Natural killer cell treated with Interleukin-12 subunit alpha and Interleukin-12 subunit beta and Interleukin-15 and Interleukin-18, amount 100 ng/mL, for 72 hours (primary cell): ENCODE data around the gene VPS35L. TPM values are rescaled to one million over a fixed set of nuclear protein-coding genes. Genes with fewer than 3 reads are reported as not detected.

Experiments
- ATAC-seq, 2 donors: fragments of 150-1000 bp; cut with Tn5 transposase in 1 of 2; sonication (Bioruptor Pico), chemical (Tn5 transposase) in 1 of 2; 2 replicates each; pipeline ENCODE4 v1.10.0; 2021
- DNase-seq: peaks from one replicate; pipeline ENCODE4 v3.0.0; 2022; ENCODE audit warnings: low spot score
- H3K27ac Mint-ChIP-seq, 2 donors: 1 replicate in 1 of 2; 2 replicates in 1 of 2; pipeline ENCODE4 v1.8.0; 2022; ENCODE audit warnings: mixed read lengths in 2 of 2, mild to moderate bottlenecking in 1 of 2, moderate library complexity in 1 of 2
- H3K27me3 Mint-ChIP-seq, 2 donors: 1 replicate in 1 of 2; 2 replicates in 1 of 2; pipeline ENCODE4 v1.8.0; 2022; ENCODE audit warnings: mixed read lengths in 2 of 2
- H3K36me3 Mint-ChIP-seq: one replicate; pipeline ENCODE4 v1.8.0; 2022; ENCODE audit warnings: mixed read lengths
- H3K4me1 Mint-ChIP-seq, 2 donors: 1 replicate in 1 of 2; 2 replicates in 1 of 2; pipeline ENCODE4 v1.8.0; 2022; ENCODE audit warnings: low read depth in 2 of 2, mixed read lengths in 2 of 2, mild to moderate bottlenecking in 1 of 2
- H3K4me3 Mint-ChIP-seq: one replicate; pipeline ENCODE4 v1.8.0; 2022; ENCODE audit warnings: mixed read lengths
- H3K9me3 Mint-ChIP-seq: 2 replicates; pipeline ENCODE4 v1.8.0; 2022; ENCODE audit warnings: mixed read lengths
- total RNA-seq, 2 donors: library from RNA; stranded (reverse); gene quantifications; one replicate each; pipeline ENCODE4 v1.2.3, GENCODE V29; 2022

The VPS35L gene
- total RNA-seq, 2 donors from 2014 or later: 41.1 to 52.6 TPM

GRCh38 chr16:19589771-19590302 is 34.3 kb downstream of the VPS35L start:
- no peaks in the 10 kb centered on the region for H3K4me1 Mint-ChIP-seq
- no peak overlapping the region for H3K27ac Mint-ChIP-seq
- no peaks in the 10 kb centered on the region for H3K9me3 Mint-ChIP-seq
- H3K27me3 Mint-ChIP-seq: no peaks in the 10 kb centered on the region
- ATAC-seq: no peak
- no peaks in the 10 kb centered on the region for H3K36me3 Mint-ChIP-seq
- DNase-seq: no peak
- no peak overlapping the region for H3K4me3 Mint-ChIP-seq

- Mint-ChIP-seq H3K27ac (no peak overlapping the region), H3K4me3 (no peak overlapping the region), H3K4me1 (no peaks in the 10 kb centered on the region), H3K27me3 (no peaks in the 10 kb centered on the region), H3K36me3 (no peaks in the 10 kb centered on the region), H3K9me3 (no peaks in the 10 kb centered on the region)
- DNase-seq (no peak), ATAC-seq (no peak)
These were observed 39.7 kb downstream of the VPS35L start for GRCh38 chr16:19595043-19595767.

GRCh38 chr16:19598805-19599510 is 43.5 kb downstream of the VPS35L start:
- H3K36me3 Mint-ChIP-seq: no peaks in the 10 kb centered on the region
- H3K27me3 Mint-ChIP-seq: no peaks in the 10 kb centered on the region
- ATAC-seq: no peak

GRCh38 chr16:19599968-19600716 is 44.6 kb downstream of the VPS35L start:
- no peaks in the 10 kb centered on the region for H3K9me3 Mint-ChIP-seq
- H3K36me3 Mint-ChIP-seq: no peaks in the 10 kb centered on the region
- H3K4me1 Mint-ChIP-seq: no peaks in the 10 kb centered on the region
- ATAC-seq (no peak), DNase-seq (no peak)
- no peak overlapping the region for H3K4me3 Mint-ChIP-seq
- H3K27ac Mint-ChIP-seq: no peak overlapping the region
- no peaks in the 10 kb centered on the region for H3K27me3 Mint-ChIP-seq

More at GRCh38 chr16:19598805-19599510, 43.5 kb downstream of the VPS35L start:
- no peak for DNase-seq
- Mint-ChIP-seq H3K9me3 (no peaks in the 10 kb centered on the region), H3K4me1 (no peaks in the 10 kb centered on the region), H3K27ac (no peak overlapping the region), H3K4me3 (no peak overlapping the region)

DNA sequence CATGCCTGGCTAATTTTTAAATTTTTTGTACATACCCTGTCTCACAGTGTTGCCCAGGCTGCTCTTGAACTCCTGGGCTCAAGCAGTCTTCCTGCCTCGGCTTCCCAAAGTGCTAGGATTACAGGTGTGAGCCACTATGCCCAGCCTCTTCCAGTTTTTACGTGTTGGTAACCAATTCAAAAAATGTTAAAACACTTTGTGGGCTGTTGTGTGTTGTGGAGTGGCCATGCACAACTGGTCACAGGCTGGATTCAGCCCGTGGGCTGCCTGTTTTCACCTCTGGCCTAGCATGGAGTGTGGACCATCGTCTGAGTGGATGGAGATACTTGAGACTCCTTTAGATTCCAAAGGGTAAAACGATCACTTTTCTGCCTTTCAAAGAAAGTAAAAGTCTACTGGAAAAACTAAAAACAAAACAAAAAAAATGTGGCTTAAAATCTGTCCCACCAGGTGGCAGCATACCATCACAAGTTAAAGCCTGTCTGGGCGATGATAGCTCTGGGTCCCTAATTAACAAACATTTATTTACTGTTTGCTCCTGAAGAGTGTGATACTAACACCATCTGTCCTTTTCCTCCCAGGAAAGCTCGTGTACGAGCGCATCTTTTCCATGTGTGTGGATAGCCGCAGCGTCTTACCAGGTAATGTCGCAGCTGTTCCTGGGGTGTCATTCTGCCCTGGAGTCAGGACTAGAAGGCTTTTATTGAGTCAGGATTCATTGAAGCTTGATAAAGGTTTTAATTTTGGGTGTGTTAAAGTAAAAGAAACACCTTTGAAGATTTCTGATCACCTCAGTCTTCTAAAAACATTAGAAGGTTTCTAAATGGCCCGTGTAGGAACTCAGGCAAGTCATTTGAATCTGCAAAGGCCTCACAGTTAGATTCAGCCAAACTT is 45.8 kb downstream of the VPS35L start:
- DNase-seq: no peak
- H3K9me3 Mint-ChIP-seq: no peaks in the 10 kb centered on the region
- no peak overlapping the region for H3K27ac Mint-ChIP-seq
- no peaks in the 10 kb centered on the region for H3K4me1 Mint-ChIP-seq
- ATAC-seq: no peak
- H3K4me3 Mint-ChIP-seq: no peak overlapping the region
- H3K36me3 Mint-ChIP-seq: peaks cover 9% of the 10 kb centered on the region
- no peaks in the 10 kb centered on the region for H3K27me3 Mint-ChIP-seq

DNA sequence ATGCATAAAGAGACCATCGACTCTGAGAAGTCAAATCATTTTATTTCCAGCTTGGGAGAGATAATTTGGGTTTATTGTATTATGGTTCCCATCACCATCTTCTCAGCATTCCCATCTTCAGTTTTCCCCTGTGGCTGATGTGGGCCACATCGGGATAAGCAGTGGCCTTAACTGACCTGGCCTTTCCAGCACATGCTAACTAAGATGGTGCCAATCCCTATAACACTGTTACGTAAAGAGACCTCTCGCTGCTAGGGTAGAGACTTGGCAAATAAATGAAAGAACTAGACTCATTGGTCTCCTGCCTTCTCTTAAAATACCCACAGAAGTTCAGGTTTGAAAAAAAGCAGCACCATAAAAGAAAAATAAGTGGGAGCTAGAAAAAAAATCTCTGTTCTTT is 49.4 kb downstream of the VPS35L start:
- peaks cover 11% of the 10 kb centered on the region for H3K36me3 Mint-ChIP-seq
- H3K4me1 Mint-ChIP-seq: no peaks in the 10 kb centered on the region
- no peaks in the 10 kb centered on the region for H3K9me3 Mint-ChIP-seq
- H3K27me3 Mint-ChIP-seq: no peaks in the 10 kb centered on the region
- H3K4me3 Mint-ChIP-seq: no peak overlapping the region
- no peak for ATAC-seq
- no peak for DNase-seq
- no peak overlapping the region for H3K27ac Mint-ChIP-seq

- ATAC-seq (no peak), DNase-seq (no peak)
- no peaks in the 10 kb centered on the region for H3K27me3 Mint-ChIP-seq
- H3K9me3 Mint-ChIP-seq: no peaks in the 10 kb centered on the region
- no peak overlapping the region for H3K27ac Mint-ChIP-seq
- peaks cover 13% of the 10 kb centered on the region for H3K36me3 Mint-ChIP-seq
- H3K4me3 Mint-ChIP-seq: no peak overlapping the region
- no peaks in the 10 kb centered on the region for H3K4me1 Mint-ChIP-seq
These were observed 50.2 kb downstream of the VPS35L start for GRCh38 chr16:19605701-19606100.

DNA sequence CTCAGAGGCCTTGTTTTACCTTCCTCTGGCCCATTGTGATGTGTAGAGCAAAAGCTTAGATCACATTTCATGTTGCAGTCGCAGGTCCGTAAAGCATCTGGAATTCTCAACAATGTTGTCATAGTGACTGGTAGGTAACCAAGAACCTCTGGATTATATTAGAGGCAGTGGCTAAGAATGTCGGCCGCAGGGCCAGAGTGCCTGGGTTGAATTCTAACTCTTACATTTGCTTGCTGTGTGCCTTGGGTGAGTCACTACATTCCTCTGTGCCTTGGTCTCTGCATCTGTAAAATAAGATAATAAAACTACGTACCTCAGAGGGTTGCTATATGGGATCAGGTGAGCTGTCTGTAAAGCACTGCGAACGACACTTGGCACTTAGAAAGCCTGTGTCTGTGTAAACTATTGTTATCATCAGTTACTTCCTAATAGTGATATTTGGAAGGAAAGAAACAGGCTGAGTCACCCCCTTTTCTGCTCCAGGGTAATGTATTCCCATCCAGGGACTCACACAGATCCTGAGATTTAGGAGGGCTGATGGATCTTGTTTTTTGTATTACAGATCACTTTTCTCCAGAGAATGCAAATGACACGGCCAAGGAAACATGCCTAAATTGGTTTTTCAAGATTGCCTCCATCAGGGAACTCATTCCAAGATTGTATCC is 52.2 kb downstream of the VPS35L start:
- Mint-ChIP-seq H3K9me3 (no peaks in the 10 kb centered on the region), H3K36me3 (peaks cover 15% of the 10 kb centered on the region), H3K4me3 (no peak overlapping the region), H3K27me3 (no peaks in the 10 kb centered on the region), H3K4me1 (no peaks in the 10 kb centered on the region), H3K27ac (no peak overlapping the region)
- DNase-seq (no peak), ATAC-seq (no peak)

- no peaks in the 10 kb centered on the region for H3K9me3 Mint-ChIP-seq
- no peak overlapping the region for H3K4me3 Mint-ChIP-seq
- no peak overlapping the region for H3K27ac Mint-ChIP-seq
- H3K27me3 Mint-ChIP-seq: no peaks in the 10 kb centered on the region
- peaks cover 15% of the 10 kb centered on the region for H3K36me3 Mint-ChIP-seq
- ATAC-seq (no peak), DNase-seq (no peak)
- H3K4me1 Mint-ChIP-seq: no peaks in the 10 kb centered on the region
These were observed 53.9 kb downstream of the VPS35L start for GRCh38 chr16:19609359-19609758.

GRCh38 chr16:19610200-19610599 is 54.7 kb downstream of the VPS35L start:
- H3K27ac Mint-ChIP-seq: no peak overlapping the region
- peaks cover 15% of the 10 kb centered on the region for H3K36me3 Mint-ChIP-seq
- no peaks in the 10 kb centered on the region for H3K27me3 Mint-ChIP-seq
- H3K4me3 Mint-ChIP-seq: no peak overlapping the region
- ATAC-seq (no peak), DNase-seq (no peak)
- H3K4me1 Mint-ChIP-seq: no peaks in the 10 kb centered on the region
- H3K9me3 Mint-ChIP-seq: no peaks in the 10 kb centered on the region

GRCh38 chr16:19613834-19614233 is 58.3 kb downstream of the VPS35L start:
- Mint-ChIP-seq H3K36me3 (peaks cover 4% of the 10 kb centered on the region), H3K9me3 (no peaks in the 10 kb centered on the region)

DNA sequence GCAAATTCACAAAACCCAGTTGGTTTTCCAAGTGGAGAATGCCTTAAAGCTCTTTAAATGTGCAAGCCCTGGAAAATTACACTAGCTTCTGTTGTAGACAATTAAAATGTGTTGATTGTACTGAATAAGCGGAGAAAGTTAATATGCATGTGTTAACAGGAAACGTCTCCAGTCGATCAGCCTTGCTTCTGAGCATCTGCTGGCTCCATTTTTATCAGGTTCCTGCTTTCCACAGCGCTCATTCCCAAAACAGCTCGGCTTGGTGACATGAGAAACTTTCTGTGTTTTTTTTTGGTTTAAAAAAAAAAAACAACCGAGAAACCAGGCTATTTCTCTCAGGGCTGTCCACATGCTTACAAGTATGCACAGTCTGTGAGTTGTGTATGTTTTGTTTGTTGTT is 60.7 kb downstream of the VPS35L start:
- H3K9me3 Mint-ChIP-seq: no peaks in the 10 kb centered on the region
- no peaks in the 10 kb centered on the region for H3K36me3 Mint-ChIP-seq
- DNase-seq (no peak), ATAC-seq (no peak)
- H3K4me1 Mint-ChIP-seq: no peaks in the 10 kb centered on the region
- H3K4me3 Mint-ChIP-seq: no peak overlapping the region
- no peaks in the 10 kb centered on the region for H3K27me3 Mint-ChIP-seq
- no peak overlapping the region for H3K27ac Mint-ChIP-seq

More at GRCh38 chr16:19613834-19614233, 58.3 kb downstream of the VPS35L start:
- Mint-ChIP-seq H3K4me3 (no peak overlapping the region), H3K27ac (no peak overlapping the region), H3K4me1 (no peaks in the 10 kb centered on the region), H3K27me3 (no peaks in the 10 kb centered on the region)
- no peak for DNase-seq
- ATAC-seq: no peak

DNA sequence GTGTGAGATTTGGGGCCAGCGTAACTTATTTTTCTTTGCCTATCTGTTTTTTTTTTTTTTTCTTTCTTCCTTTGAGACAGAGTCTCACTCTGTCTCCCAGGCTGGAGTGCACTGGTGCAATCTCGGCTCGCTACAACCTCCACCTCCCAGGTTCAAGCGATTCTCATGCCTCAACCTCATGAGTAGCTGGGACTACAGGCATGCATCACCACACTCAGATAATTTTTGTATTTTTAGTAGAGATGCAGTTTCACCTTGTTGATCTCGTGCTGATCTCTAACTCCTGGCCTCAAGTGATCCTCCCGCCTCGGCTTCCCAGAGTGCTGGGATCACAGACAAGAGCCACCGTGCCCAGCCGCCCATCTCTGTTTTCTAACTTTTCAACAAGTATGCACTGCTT is 63.4 kb downstream of the VPS35L start:
- H3K4me1 Mint-ChIP-seq: no peaks in the 10 kb centered on the region
- H3K27me3 Mint-ChIP-seq: no peaks in the 10 kb centered on the region
- no peak for ATAC-seq
- no peak overlapping the region for H3K4me3 Mint-ChIP-seq
- H3K36me3 Mint-ChIP-seq: no peaks in the 10 kb centered on the region
- DNase-seq: no peak
- no peaks in the 10 kb centered on the region for H3K9me3 Mint-ChIP-seq
- H3K27ac Mint-ChIP-seq: no peak overlapping the region
